ENCODE data around the gene HEATR5B.
"Not testable (repeated sequence)": the region's sequence is repeated elsewhere in the genome, so short reads cannot be mapped to it uniquely, and the experiment has no call there.

The HEATR5B gene

DNA sequence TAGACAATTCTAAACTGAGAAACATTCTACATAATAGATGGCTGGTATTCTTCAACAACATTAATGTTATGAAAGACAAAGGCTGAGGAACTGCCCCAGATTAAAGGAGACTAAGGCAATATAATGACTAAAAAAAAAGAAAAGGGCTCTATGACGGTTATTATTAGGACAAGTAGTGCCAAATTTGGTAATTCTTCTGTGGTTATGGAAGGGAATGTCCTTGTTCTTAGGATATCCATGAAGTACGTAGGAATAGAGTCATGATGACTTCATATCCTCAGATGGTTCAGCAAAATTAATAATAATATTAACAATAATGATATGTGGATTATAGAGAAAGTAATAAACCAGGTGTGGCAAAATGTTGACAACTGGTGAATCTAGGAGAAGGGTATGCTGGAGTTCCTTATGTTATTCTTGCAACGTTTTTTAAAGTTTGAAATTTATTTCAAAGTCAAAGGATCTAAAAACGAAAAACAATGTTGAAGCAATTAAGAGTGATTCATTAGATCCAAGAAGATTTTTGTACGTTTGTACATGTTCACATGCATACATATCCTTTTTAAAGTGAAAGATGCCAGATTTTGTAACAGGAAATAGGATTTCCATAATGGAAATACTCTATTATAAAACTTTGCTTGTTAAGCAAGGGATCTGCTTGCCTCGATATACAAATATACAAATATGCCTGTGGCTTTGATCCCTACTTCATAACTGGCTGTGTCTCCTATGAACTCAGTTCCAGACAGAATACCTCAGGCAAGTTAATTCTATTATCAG is 90.1 kb downstream of the HEATR5B start:
- DNase-seq (ENCODE audit: low read depth) = no peak
- no peak overlapping the region for H3K4me3 ChIP-seq (ENCODE audit: low read depth, low read length)
- TF ChIP-seq, protein P1, sequence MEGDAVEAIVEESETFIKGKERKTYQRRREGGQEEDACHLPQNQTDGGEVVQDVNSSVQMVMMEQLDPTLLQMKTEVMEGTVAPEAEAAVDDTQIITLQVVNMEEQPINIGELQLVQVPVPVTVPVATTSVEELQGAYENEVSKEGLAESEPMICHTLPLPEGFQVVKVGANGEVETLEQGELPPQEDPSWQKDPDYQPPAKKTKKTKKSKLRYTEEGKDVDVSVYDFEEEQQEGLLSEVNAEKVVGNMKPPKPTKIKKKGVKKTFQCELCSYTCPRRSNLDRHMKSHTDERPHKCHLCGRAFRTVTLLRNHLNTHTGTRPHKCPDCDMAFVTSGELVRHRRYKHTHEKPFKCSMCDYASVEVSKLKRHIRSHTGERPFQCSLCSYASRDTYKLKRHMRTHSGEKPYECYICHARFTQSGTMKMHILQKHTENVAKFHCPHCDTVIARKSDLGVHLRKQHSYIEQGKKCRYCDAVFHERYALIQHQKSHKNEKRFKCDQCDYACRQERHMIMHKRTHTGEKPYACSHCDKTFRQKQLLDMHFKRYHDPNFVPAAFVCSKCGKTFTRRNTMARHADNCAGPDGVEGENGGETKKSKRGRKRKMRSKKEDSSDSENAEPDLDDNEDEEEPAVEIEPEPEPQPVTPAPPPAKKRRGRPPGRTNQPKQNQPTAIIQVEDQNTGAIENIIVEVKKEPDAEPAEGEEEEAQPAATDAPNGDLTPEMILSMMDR (IDR thresholded peaks at IDR 0.05; ENCODE audit: control insufficient read depth, extremely low read depth, insufficient read depth) = no peak

DNA sequence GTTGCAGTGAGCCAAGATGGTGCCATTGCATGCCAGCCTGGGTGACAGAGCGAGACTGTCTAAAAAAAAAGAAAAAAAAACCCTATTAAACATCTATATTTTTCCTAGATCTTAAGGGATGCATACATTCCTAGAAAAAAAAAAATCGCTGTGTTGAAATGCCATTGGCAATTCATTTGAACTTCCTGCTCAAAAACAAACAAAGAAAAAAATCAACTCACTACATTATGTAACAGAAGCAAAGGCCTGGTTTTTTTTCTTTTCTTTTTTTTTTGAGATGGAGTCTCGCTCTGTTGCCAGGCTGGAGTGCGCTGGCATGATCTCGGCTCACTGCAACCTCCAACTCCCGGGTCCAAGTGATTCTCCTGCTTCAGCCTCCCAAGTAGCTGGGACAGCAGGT is 96.2 kb downstream of the HEATR5B start:
- no peak for DNase-seq (ENCODE audit: low read depth)
- TF ChIP-seq, protein P1 (IDR thresholded peaks at IDR 0.05; ENCODE audit: control insufficient read depth, extremely low read depth, insufficient read depth) = no peak
- H3K4me3 ChIP-seq (ENCODE audit: low read depth, low read length) = no peak overlapping the region

DNA sequence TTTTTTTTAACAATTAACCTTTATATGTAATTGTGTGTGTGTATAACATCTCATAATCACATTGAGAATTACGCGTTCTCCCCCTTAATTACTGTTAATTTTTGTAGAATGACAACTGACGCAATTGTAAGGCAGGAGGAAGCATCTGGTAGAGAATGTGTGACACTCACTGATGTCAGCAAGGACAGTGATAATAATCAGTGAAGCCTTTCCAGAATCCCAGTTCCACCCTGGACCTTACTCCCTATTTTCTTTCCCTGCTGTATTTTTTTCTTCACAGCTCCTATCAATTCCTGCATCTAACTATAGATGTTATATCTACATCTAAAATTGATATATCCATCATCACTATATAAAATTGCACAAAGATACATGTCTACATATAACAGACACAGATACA is 101.7 kb downstream of the HEATR5B start:
- TF ChIP-seq, protein P1 (IDR thresholded peaks at IDR 0.05; ENCODE audit: control insufficient read depth, extremely low read depth, insufficient read depth) = no peak
- H3K4me3 ChIP-seq (ENCODE audit: low read depth, low read length) = no peak overlapping the region
- DNase-seq (ENCODE audit: low read depth) = no peak

DNA sequence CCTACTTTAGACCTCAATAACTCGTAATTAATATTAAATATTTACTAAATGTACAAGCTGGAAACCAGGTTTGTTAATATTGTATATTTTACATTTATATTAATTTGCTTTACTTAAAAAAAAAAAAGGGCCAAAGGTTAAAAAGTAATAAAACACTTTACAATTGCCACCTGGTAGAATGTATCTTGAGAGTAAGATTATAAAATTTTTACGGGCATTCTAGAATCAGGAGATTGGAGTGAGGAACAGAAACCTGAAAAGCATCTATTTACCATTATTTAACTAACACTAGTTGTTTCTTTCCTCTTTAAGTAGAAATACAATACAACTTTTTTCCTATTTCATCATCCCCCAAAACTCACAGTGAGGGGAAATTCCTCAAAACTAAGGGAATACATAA is 102.3 kb downstream of the HEATR5B start:
- peak; percentile 62 for DNase-seq (ENCODE audit: low read depth)

DNA sequence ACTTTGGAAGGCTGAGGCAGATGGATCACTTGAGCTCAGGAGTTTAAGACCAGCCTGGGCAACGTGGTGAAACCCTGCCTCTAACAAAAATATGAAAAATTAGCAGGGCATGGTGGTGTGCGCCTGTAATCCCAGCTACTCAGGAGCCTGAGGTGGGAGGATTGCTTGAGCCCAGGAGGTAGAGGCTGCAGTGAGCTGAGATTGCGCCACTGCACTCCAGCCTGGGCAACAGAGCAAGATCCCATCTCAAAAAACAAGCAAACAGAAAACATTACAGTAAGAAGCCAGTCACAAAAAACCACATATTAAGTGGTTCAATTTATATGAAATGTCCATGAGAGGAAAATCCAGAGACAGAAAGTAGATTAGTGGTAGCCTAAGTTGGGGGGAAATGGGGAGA is 105.2 kb downstream of the HEATR5B start:
- not testable (repeated sequence) for DNase-seq (ENCODE audit: low read depth); H3K4me3 ChIP-seq (ENCODE audit: low read depth, low read length)

More for the DNA sequence above, 102.3 kb downstream of the HEATR5B start:
- TF ChIP-seq, protein P1 (IDR thresholded peaks at IDR 0.05; ENCODE audit: control insufficient read depth, extremely low read depth, insufficient read depth) = no peak
- H3K4me3 ChIP-seq (ENCODE audit: low read depth, low read length) = no peak overlapping the region

DNA sequence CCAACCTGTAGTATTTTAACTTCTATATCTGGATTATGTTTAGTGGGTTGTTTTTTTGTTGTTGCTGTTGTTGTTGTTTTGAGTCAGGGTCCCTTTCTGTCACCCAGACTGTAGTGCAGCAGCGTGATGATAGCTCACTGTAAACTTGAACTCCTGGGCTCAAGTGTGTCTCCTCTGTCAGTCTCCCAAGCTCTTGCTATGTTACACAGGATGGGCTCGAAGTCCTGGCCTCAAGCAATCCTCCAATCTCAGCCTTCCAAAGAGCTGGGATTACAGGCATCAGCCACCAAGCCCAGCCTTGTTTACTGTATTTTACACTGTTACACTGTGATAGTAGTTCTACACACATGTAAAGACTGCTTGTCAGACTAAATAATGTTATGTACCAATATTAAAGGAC is 108.1 kb downstream of the HEATR5B start:
- no peak for DNase-seq (ENCODE audit: low read depth)
- no peak overlapping the region for H3K4me3 ChIP-seq (ENCODE audit: low read depth, low read length)
- TF ChIP-seq, protein P1 (IDR thresholded peaks at IDR 0.05; ENCODE audit: control insufficient read depth, extremely low read depth, insufficient read depth) = no peak

DNA sequence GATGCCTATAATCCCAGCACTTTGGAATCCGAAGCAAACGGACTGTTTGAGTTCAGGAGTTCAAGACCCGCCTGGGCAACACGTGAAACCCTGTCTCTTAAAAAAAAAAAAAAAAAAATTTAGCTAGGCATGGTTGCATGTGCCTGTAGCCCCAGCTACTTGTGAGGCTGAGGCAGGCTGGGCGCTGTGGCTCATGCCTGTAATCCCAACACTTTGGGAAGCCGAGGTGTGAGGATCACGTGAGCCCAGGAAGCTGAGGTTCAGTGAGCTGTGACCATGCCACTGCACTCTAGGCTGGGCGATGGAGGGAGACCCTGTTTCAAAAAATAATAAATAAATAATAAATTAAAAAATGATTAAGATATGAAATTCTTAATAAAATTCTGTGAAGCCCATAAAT is 108.9 kb downstream of the HEATR5B start:
- TF ChIP-seq, protein P1 (IDR thresholded peaks at IDR 0.05; ENCODE audit: control insufficient read depth, extremely low read depth, insufficient read depth) = no peak
- no peak for DNase-seq (ENCODE audit: low read depth)
- no peak overlapping the region for H3K4me3 ChIP-seq (ENCODE audit: low read depth, low read length)
